Psoas muscle (tissue), 8 donors: ENCODE data around the gene PCDHGA7. TPM values are rescaled to one million over a fixed set of nuclear protein-coding genes. Genes with fewer than 3 reads are reported as not detected.
"Not testable (repeated sequence)": the region's sequence is repeated elsewhere in the genome, so short reads cannot be mapped to it uniquely, and the experiment has no call there.

ENCODE experiments used
- ATAC-seq, 4 donors: fragments of 200-7000 bp; cut with Tn5 transposase; one replicate each; pipeline ENCODE4 v1.9.1; 2020; ENCODE audit warnings: moderate library complexity in 3 of 4, mild to moderate bottlenecking in 2 of 4
- DNase-seq, 2 donors: peaks; one replicate each; pipeline ENCODE4 v3.0.0-alpha.2; 2020
- H3K27ac ChIP-seq: fragments of 200-600 bp; one replicate; pipeline ENCODE4 v1.8.0; 2022
- H3K27me3 ChIP-seq, 3 donors: fragments of 200-600 bp in 1 of 3; one replicate each; pipeline versions ENCODE4 v1.6.1 to v1.8.0; 2013 to 2022; ENCODE audit warnings: low read length in 2 of 3, mild to moderate bottlenecking in 2 of 3, moderate library complexity in 1 of 3; ENCODE audit not compliant: insufficient read depth in 3 of 3
- H3K36me3 ChIP-seq, 2 donors: fragments of 200-600 bp in 1 of 2; one replicate each; pipeline versions ENCODE4 v1.6.1 to v1.8.0; 2013 to 2022; ENCODE audit warnings: low read depth in 1 of 2, mild to moderate bottlenecking in 1 of 2, moderate library complexity in 1 of 2; ENCODE audit not compliant: insufficient read depth in 1 of 2
- H3K4me1 ChIP-seq: fragments of 200-600 bp; one replicate; pipeline ENCODE4 v1.8.0; 2022
- H3K4me3 ChIP-seq: fragments of 200-600 bp; one replicate; pipeline ENCODE4 v1.8.0; 2022; ENCODE audit warnings: mild to moderate bottlenecking
- H3K9me3 ChIP-seq: fragments of 200-600 bp; one replicate; pipeline ENCODE4 v1.8.0; 2022
- CTCF ChIP-seq: fragments of 200-600 bp; IDR thresholded peaks from one replicate; pipeline ENCODE4 v1.8.0; 2022; ENCODE audit warnings: antibody characterized with exemption
- WGBS, 3 donors: extraction: QIAGEN DNeasy Blood & Tissue Kit; methylation state at CpG; one replicate each; pipeline versions ENCODE4 v1.1.6 to v1.1.7; 2013; 5-methylcytosine and 5-hydroxymethylcytosine counted together
- intact Hi-C, 2 donors: fragments of 100-400 bp; cut with DNase I; formaldehyde crosslinking; loops; one replicate each; pipeline versions ENCODE4 v1.11.0 to v1.14.2; 2022
- polyA plus RNA-seq, 3 donors: library from polyadenylated mRNA; stranded (reverse); fragments of 200-250 nt; gene quantifications; one replicate each; pipeline ENCODE4 v1.2.3, GENCODE V29; 2013
- total RNA-seq, 4 donors: library from RNA; stranded (reverse); fragmentation: NEBNext Ultra II Directional in 2 of 4; extraction: Animal tissue kit (Norgen Biotek cat#: 25700) in 2 of 4; gene quantifications; one replicate each; pipeline versions ENCODE4 v1.2.1 to v1.2.4, GENCODE V29; 2021 to 2023
- donor health status: healthy with polysubstance abuse.
- donor health status: DM: no; HTN: no; CAD: no; lungs with moderate emphysema.
- donor health status: Bipolar disorder and iron deficiency.
- donor health status: healthy.
- donor health status: DM: yes; HTN: yes; CAD: no.
- donor health status: DM: no; HTN: no; CAD: no.
- donor health status: DM: no; HTN: no; CAD: no.
- donor health status: DM: yes; HTN: yes; CAD: no.

PCDHGA7 gene
- total and polyA plus RNA-seq, 7 donors, result 0.07 to 2.2 (median 0.97) TPM

GRCh38 chr5:141343242-141343952 is 39.1 kb upstream of the PCDHGA7 start, which contains the start of gene PCDHGA3:
Gene PCDHGA3 (plus strand): TSS chr5:141343829. CDS start chr5:141344034, 205 bp downstream.
- 25% methylated on average over 9 of the region's 9 CpGs for WGBS, 3 donors

GRCh38 chr5:141343953-141344463 is 38.5 kb upstream of the PCDHGA7 start:
- ATAC-seq (peak; percentile 46 to 70 (median 59)), DNase-seq (no peak)
- Histone ChIP-seq H3K27me3 (peaks cover 0 to 24% (median 14%) of the 10 kb centered on the region in 3 donors), H3K4me3 (peak overlapping the region; percentile 56), H3K9me3 (peaks cover 17% of the 10 kb centered on the region), H3K36me3 (no peaks in the 10 kb centered on the region), H3K27ac (peak overlapping the region; percentile 50), H3K4me1 (no peaks in the 10 kb centered on the region)
- TF ChIP-seq CTCF, result no peak
- 23 to 28% (median 24%) methylated on average over 31 of the region's 31 CpGs for WGBS, 3 donors
- intact Hi-C loops, result no loop called here

More at GRCh38 chr5:141343242-141343952, 39.1 kb upstream of the PCDHGA7 start, which contains the start of gene PCDHGA3:
- Histone ChIP-seq H3K4me1 (no peaks in the 10 kb centered on the region), H3K4me3 (peak within 1 kb of the TSS; percentile 56), H3K27ac (peak within 1 kb of the TSS; percentile 50), H3K27me3 (peaks cover 0 to 28% (median 18%) of the 10 kb centered on the region in 3 donors), H3K9me3 (peaks cover 23% of the 10 kb centered on the region), H3K36me3 (no peaks in the 10 kb centered on the region)
- TF ChIP-seq CTCF, result peak; percentile 41
- no peak for DNase-seq
- intact Hi-C loops, result no loop called here
- ATAC-seq, result peak; percentile 68 to 84 (median 79)

- TF ChIP-seq CTCF, result no peak
- no peak overlapping the region for H3K27ac ChIP-seq
- intact Hi-C loops, result no loop called here
- H3K27me3 ChIP-seq, result peaks cover 0 to 23% (median 9%) of the 10 kb centered on the region in 3 donors
- WGBS, 3 donors, result 36 to 43% (median 36%) methylated on average over 20 of the region's 20 CpGs
- no peaks in the 10 kb centered on the region for H3K4me1 ChIP-seq
- DNase-seq (no peak), ATAC-seq (no peak)
- H3K36me3 ChIP-seq, result no peaks in the 10 kb centered on the region
- peaks cover 8% of the 10 kb centered on the region for H3K9me3 ChIP-seq
- H3K4me3 ChIP-seq, result no peak overlapping the region
Observed at GRCh38 chr5:141345327-141345726, 37.2 kb upstream of the PCDHGA7 start.

GRCh38 chr5:141346017-141346416 is 36.5 kb upstream of the PCDHGA7 start:
- H3K4me1 ChIP-seq, ATAC-seq, H3K27ac ChIP-seq, H3K36me3 ChIP-seq, intact Hi-C loops, H3K9me3 ChIP-seq, H3K4me3 ChIP-seq: not testable (repeated sequence)
- DNase-seq, result peak in 1 of 2 donors; percentile 36
- peaks cover 0 to 26% (median 9%) of the 10 kb centered on the region in 3 donors for H3K27me3 ChIP-seq
- 35 to 53% (median 49%) methylated on average over 21 to 27 of the region's 35 CpGs for WGBS, 3 donors

- DNase-seq (peak in 1 of 2 donors; percentile 41), ATAC-seq (peak; percentile 62 to 90 (median 82))
- Histone ChIP-seq H3K9me3 (peaks cover 3% of the 10 kb centered on the region), H3K27me3 (peaks cover 0 to 41% (median 13%) of the 10 kb centered on the region in 3 donors), H3K4me3 (peak within 1 kb of the TSS; percentile 44), H3K27ac (no peak within 1 kb of the TSS), H3K36me3 (no peaks in the 10 kb centered on the region), H3K4me1 (no peaks in the 10 kb centered on the region)
- WGBS, 3 donors, result 23 to 27% (median 23%) methylated on average over 29 of the region's 29 CpGs
- intact Hi-C loops, result no loop called here
- peak; percentile 47 for TF ChIP-seq CTCF
Observed at GRCh38 chr5:141349917-141350619, 32.5 kb upstream of the PCDHGA7 start, which contains the start of gene PCDHGB1. Gene PCDHGB1 (plus strand): TSS chr5:141350099. CDS start chr5:141350261, 162 bp downstream.
